HEK293 (cell line): ENCODE results near the gene EPHA6.
"Not testable (repeated sequence)": the region's sequence is repeated elsewhere in the genome, so short reads cannot be mapped to it uniquely, and the experiment has no call there.

Experiments
- CTCF ChIA-PET: fragments of 350-600 bp; formaldehyde crosslinking; extraction: SDS; loops from one replicate; lab custom pipeline; 2021; ENCODE audit warnings: antibody characterized with exemption; lab: Yijun Ruan, JAX
- POLR2A ChIA-PET: fragments of 300-600 bp; formaldehyde crosslinking; extraction: SDS; loops from one replicate; lab custom pipeline; 2020; ENCODE audit warnings: antibody characterized with exemption, inconsistent platforms; lab: Yijun Ruan, JAX
- H3K27ac ChIP-seq: fragments of 200-500 bp; sonication (Bioruptor generic); 2 replicates; pipeline ENCODE4 v1.5.1; 2014; ENCODE audit warnings: low read depth, low read length, control low read depth, inconsistent platforms; ENCODE audit errors: extremely low read depth
- H3K36me3 ChIP-seq, 2 experiments: fragments of 200-500 bp in 1 of 2; sonication (Bioruptor generic) in 1 of 2; 1 replicate in 1 of 2; 2 replicates in 1 of 2; pipeline ENCODE4 v1.5.1; 2014 to 2017; ENCODE audit warnings: inconsistent platforms in 2 of 2, low read length in 2 of 2; ENCODE audit not compliant: control insufficient read depth in 2 of 2, insufficient read depth in 1 of 2
- H3K4me1 ChIP-seq: fragments of 200-500 bp; sonication (Bioruptor generic); 2 replicates; pipeline ENCODE4 v1.5.1; 2014; ENCODE audit warnings: mild to moderate bottlenecking, low read length, inconsistent platforms; ENCODE audit not compliant: control insufficient read depth, insufficient read depth
- H3K4me3 ChIP-seq: 2 replicates; pipeline ENCODE4 v1.5.1; 2011; ENCODE audit warnings: low read depth, mild to moderate bottlenecking, control low read depth, low read length, moderate library complexity
- H3K9me3 ChIP-seq: fragments of 200-500 bp; sonication (Bioruptor generic); 2 replicates; pipeline ENCODE4 v1.5.1; 2014; ENCODE audit warnings: low read depth, low read length, inconsistent platforms; ENCODE audit not compliant: control insufficient read depth, insufficient read depth
- GLI4 ChIP-seq: fragments of 450-650 bp; formaldehyde crosslinking; IDR thresholded peaks from 2 replicates; pipeline ENCODE4 v1.5.1; 2016; ENCODE audit warnings: missing biosample characterization, missing genetic modification characterization
- KLF10 ChIP-seq: fragments of 450-650 bp; IDR thresholded peaks from 2 replicates; pipeline ENCODE4 v1.5.1; 2018; ENCODE audit warnings: missing biosample characterization, mild to moderate bottlenecking, missing genetic modification characterization
- ZEB2 ChIP-seq: fragments of 450-650 bp; formaldehyde crosslinking; IDR thresholded peaks from 2 replicates; pipeline ENCODE4 v1.5.1; 2016; ENCODE audit warnings: missing biosample characterization, missing genetic modification characterization
- ZNF223 ChIP-seq: fragments of 450-650 bp; formaldehyde crosslinking; IDR thresholded peaks from 2 replicates; pipeline ENCODE4 v1.5.1; 2016; ENCODE audit warnings: missing biosample characterization, missing genetic modification characterization
- ZNF23 ChIP-seq: fragments of 450-650 bp; formaldehyde crosslinking; IDR thresholded peaks from 2 replicates; pipeline ENCODE4 v1.5.1; 2016; ENCODE audit warnings: missing biosample characterization, missing genetic modification characterization, borderline replicate concordance
- ZNF302 ChIP-seq: fragments of 450-650 bp; formaldehyde crosslinking; IDR thresholded peaks from 2 replicates; pipeline ENCODE4 v1.5.1; 2016; ENCODE audit warnings: missing biosample characterization, missing genetic modification characterization, low read depth
- ZNF324 ChIP-seq: fragments of 450-650 bp; formaldehyde crosslinking; IDR thresholded peaks from 2 replicates; pipeline ENCODE4 v1.5.1; 2016; ENCODE audit warnings: missing biosample characterization, missing genetic modification characterization
- ZNF473 ChIP-seq: fragments of 450-650 bp; formaldehyde crosslinking; IDR thresholded peaks from 2 replicates; pipeline ENCODE4 v1.5.1; 2017; ENCODE audit warnings: missing biosample characterization, missing genetic modification characterization
- ZNF664 ChIP-seq: fragments of 450-650 bp; formaldehyde crosslinking; IDR thresholded peaks from 2 replicates; pipeline ENCODE4 v1.5.1; 2016; ENCODE audit warnings: missing biosample characterization, missing genetic modification characterization
- ZXDB ChIP-seq: fragments of 450-650 bp; formaldehyde crosslinking; IDR thresholded peaks from 2 replicates; pipeline ENCODE4 v1.5.1; 2016; ENCODE audit warnings: missing biosample characterization, missing genetic modification characterization
- TF ChIP-seq, protein P1 (sequence below): fragments of 450-650 bp; formaldehyde crosslinking; IDR thresholded peaks from 2 replicates; pipeline ENCODE4 v1.5.1; 2016; ENCODE audit warnings: missing biosample characterization, missing genetic modification characterization
- TF ChIP-seq, protein P2 (sequence below): fragments of 450-650 bp; formaldehyde crosslinking; IDR thresholded peaks from 2 replicates; pipeline ENCODE4 v1.5.1; 2017; ENCODE audit warnings: missing biosample characterization, missing genetic modification characterization
- TF ChIP-seq, protein P3 (sequence below): fragments of 450-650 bp; IDR thresholded peaks from 2 replicates; pipeline ENCODE4 v1.5.1; 2018; ENCODE audit warnings: missing biosample characterization, missing genetic modification characterization
- TF ChIP-seq, protein P4 (sequence below): fragments of 450-650 bp; formaldehyde crosslinking; IDR thresholded peaks from 2 replicates; pipeline ENCODE4 v1.5.1; 2016; ENCODE audit warnings: missing biosample characterization, missing genetic modification characterization

The EPHA6 gene

DNA sequence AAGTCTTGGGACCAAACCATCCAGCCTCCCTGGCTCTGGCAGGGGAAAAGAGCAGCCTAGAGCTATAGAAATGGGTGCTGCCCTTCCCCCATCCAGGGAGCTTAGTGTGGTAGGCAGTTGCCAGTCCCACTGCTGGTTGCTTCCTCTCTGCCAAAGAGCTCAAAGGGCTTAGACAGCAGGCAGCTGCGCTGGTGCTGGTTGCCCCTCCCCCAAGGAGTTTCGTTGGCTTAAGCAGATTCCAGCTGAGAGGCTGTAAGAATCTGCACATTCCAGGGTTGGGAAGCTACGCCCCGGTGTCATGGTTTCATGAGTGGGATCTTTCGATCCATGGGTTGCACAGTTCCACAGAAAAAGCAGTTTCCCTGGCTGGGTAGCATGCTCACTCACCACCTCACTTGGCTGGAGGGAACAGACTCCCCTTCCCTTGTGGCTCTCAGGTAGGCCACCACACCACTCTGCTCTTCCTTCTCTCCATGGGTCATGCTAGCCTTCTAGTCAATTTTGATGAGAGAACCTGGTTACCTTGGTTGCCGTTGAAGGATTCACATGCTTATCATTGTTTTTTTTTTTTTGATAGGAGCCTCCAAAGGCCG, 195.1 kb downstream of the EPHA6 start:
- POLR2A ChIA-PET = no interaction called here
- no peaks in the 10 kb centered on the region for H3K36me3 ChIP-seq
- H3K4me1 ChIP-seq = no peaks in the 10 kb centered on the region
- TF ChIP-seq, protein P1, sequence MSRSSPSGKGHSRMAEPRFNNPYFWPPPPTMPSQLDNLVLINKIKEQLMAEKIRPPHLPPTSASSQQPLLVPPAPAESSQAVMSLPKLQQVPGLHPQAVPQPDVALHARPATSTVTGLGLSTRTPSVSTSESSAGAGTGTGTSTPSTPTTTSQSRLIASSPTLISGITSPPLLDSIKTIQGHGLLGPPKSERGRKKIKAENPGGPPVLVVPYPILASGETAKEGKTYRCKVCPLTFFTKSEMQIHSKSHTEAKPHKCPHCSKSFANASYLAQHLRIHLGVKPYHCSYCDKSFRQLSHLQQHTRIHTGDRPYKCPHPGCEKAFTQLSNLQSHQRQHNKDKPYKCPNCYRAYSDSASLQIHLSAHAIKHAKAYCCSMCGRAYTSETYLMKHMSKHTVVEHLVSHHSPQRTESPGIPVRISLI (tag by site-specific recombination) = no peak
- TF ChIP-seq, protein P2, sequence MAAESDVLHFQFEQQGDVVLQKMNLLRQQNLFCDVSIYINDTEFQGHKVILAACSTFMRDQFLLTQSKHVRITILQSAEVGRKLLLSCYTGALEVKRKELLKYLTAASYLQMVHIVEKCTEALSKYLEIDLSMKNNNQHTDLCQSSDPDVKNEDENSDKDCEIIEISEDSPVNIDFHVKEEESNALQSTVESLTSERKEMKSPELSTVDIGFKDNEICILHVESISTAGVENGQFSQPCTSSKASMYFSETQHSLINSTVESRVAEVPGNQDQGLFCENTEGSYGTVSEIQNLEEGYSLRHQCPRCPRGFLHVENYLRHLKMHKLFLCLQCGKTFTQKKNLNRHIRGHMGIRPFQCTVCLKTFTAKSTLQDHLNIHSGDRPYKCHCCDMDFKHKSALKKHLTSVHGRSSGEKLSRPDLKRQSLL (tag by site-specific recombination) = no peak
- TF ChIP-seq, all 188 proteins: peak for 0
- H3K27ac ChIP-seq = no peak overlapping the region
- CTCF ChIA-PET = interaction anchor here (0.6 kb wide), 1 partner anchor 11 kb away, joined by 4 read pairs; no protein-coding TSS in a partner anchor
- no peaks in the 10 kb centered on the region for H3K9me3 ChIP-seq
- H3K4me3 ChIP-seq = no peak overlapping the region

DNA sequence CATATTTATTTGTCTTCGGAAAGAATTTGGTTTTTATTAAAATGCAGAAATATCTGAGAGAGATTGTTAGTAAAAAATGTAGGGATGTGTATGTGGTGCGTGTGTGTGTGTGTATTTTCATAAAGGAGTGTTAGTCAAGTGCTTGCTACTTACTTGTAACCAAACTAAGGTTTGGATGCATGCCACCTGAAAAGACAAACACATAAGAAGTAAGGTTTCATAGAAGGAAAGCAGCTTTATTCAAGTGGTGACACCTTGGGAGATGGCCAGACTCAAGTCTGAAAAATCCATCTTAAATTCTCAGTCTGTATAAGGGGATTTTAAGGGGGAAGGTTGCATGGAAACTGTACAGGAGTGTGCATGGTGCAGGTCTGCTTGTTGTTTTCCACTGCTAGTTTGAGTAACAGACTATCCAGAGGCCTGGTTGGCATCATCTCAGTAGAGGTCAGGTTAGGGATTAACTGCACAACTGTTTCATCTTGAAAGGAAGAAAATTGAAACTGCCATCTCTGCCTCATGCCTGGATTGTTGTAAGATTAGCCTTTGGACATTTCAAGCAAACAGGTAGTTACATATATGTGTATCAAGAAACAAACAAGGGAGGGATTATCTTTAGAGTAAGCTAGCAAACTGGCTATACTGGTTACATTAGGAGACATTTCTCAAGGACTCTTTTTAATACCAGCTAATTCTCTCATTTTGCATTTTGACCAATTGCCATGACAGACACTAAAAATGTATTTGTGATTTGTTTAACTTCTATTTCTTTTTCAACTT, 196.7 kb downstream of the EPHA6 start:
- Histone ChIP-seq H3K4me3 (no peak overlapping the region), H3K36me3 (no peaks in the 10 kb centered on the region), H3K9me3 (no peaks in the 10 kb centered on the region), H3K27ac (no peak overlapping the region), H3K4me1 (no peaks in the 10 kb centered on the region)
- POLR2A ChIA-PET = no interaction called here
- CTCF ChIA-PET = no interaction called here
- TF ChIP-seq ZNF473 (tag by site-specific recombination) (no peak), KLF10 (tag by site-specific recombination) (no peak), ZNF664 (tag by site-specific recombination) (no peak)
- TF ChIP-seq, protein P1 (tag by site-specific recombination) = no peak
- TF ChIP-seq, protein P3, sequence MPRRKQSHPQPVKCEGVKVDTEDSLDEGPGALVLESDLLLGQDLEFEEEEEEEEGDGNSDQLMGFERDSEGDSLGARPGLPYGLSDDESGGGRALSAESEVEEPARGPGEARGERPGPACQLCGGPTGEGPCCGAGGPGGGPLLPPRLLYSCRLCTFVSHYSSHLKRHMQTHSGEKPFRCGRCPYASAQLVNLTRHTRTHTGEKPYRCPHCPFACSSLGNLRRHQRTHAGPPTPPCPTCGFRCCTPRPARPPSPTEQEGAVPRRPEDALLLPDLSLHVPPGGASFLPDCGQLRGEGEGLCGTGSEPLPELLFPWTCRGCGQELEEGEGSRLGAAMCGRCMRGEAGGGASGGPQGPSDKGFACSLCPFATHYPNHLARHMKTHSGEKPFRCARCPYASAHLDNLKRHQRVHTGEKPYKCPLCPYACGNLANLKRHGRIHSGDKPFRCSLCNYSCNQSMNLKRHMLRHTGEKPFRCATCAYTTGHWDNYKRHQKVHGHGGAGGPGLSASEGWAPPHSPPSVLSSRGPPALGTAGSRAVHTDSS = no peak

DNA sequence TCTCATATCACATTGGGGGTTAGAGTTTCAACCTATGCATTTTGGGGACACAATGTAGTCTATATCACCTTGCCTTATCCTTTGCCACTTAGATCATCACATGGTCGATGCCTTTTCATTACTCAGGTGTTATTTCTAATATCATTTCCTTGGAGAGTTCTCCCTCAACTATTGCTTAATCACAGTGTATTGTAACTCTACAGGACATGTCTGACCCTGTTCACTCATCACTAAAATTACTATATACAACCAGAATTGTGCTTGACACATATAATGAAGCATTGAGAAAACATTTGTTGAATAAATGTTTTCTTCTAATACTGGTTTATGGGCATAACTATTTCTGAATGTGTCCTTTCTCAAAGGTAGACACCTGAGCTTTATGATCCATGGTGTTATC, 207.4 kb downstream of the EPHA6 start:
- no peaks in the 10 kb centered on the region for H3K36me3 ChIP-seq
- no peak overlapping the region for H3K4me3 ChIP-seq
- no peaks in the 10 kb centered on the region for H3K9me3 ChIP-seq
- no peaks in the 10 kb centered on the region for H3K4me1 ChIP-seq
- ChIA-PET CTCF (no interaction called here), POLR2A (no interaction called here)
- no peak overlapping the region for H3K27ac ChIP-seq
- TF ChIP-seq ZNF23 (tag by site-specific recombination) (no peak), ZEB2 (tag by site-specific recombination) (no peak), ZXDB (tag by site-specific recombination) (no peak), ZNF324 (tag by site-specific recombination) (no peak), GLI4 (tag by site-specific recombination) (no peak), ZNF302 (tag by site-specific recombination) (no peak), ZNF223 (tag by site-specific recombination) (no peak)
- TF ChIP-seq, protein P4, sequence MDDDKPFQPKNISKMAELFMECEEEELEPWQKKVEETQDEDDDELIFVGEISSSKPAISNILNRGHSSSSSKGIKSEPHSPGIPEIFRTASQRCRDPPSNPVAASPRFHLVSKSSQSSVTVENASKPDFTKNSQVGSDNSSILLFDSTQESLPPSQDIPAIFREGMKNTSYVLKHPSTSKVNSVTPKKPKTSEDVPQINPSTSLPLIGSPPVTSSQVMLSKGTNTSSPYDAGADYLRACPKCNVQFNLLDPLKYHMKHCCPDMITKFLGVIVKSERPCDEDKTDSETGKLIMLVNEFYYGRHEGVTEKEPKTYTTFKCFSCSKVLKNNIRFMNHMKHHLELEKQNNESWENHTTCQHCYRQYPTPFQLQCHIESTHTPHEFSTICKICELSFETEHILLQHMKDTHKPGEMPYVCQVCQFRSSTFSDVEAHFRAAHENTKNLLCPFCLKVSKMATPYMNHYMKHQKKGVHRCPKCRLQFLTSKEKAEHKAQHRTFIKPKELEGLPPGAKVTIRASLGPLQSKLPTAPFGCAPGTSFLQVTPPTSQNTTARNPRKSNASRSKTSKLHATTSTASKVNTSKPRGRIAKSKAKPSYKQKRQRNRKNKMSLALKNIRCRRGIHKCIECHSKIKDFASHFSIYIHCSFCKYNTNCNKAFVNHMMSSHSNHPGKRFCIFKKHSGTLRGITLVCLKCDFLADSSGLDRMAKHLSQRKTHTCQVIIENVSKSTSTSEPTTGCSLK = no peak
- TF ChIP-seq, all 188 proteins: peak for 0

DNA sequence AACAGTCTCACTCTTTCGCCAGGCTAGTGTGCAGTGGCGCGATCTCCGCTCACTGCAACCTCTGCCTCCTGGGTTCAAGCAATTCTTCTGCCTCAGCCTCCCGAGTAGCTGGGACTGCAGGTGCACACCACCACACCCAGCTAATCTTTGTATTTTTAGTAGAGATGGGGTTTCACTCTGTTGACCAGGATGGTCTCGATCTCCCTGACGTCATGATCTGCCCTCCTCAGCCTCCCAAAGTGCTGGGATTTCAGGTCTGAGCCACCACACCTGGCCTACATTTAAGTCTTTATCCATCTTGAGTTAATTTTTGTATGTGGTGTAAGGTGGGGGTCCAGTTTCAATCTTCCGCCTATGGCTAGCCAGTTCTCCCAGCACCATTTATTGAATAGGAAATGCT, 211.2 kb downstream of the EPHA6 start:
- H3K36me3 ChIP-seq, CTCF ChIA-PET, H3K9me3 ChIP-seq, H3K4me3 ChIP-seq, H3K27ac ChIP-seq, H3K4me1 ChIP-seq, POLR2A ChIA-PET: not testable (repeated sequence)
